HG02759 (cell line): Measurements from ENCODE around the gene ZGPAT.

Experiments used
- ATAC-seq: cut with Tn5 transposase; IDR thresholded peaks from one replicate; pipeline ENCODE4 v1.9.1; 2021; ENCODE audit warnings: mild to moderate bottlenecking, moderate library complexity; ENCODE audit not compliant: unreplicated experiment

The ZGPAT gene

DNA sequence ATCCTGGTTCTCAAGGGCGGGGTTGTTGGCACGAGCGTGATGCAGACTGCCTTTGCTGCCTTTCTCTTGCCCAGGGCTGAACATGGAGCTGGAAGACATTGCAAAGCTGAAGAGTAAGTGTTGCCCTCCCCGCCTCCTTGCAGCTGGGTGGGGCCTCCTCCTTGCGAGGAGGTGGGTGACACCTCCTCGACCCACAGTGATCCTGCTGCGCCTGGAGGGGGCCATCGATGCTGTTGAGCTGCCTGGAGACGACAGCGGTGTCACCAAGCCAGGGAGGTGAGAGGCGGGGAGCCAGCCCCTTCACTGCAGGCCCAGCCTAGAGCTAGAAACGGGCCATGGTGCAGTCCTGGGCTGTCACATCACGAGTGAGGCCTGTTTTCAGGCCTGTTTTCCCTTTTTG, 29.8 kb upstream of the ZGPAT start:
- ATAC-seq: no peak

DNA sequence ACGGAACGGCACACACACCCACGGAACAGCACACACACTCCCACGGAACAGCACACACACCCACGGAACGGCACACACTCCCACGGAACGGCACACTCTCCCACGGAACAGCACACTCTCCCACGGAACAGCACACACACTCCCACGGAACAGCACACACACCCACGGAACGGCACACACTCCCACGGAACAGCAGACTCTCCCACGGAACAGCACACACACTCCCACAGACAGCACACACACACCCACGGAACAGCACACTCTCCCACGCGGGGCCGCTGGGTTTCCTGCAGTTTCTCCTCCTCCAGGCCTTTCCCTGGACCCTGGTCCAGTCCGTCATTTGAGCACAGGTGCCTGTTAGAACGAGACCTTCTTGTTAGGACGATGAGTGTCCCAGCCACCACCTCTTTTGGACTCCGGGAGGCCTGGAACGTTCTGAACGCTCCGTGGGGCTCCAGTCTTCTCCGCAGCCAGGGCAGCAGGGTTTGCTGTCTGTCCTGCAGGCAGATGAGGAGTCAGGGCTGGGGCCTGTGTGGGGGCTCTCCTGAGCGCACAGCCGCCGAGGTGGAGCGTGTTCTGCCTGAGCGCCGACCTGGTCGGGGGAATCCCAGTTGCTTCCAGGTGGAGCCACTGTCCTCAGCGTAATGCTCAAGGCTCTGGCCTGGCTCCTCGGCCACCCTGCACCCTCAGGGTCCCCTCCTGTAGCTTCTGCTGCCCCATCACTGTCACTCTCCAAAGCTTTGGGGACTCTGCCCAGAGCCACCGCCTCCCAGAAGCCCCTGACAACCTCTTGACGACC, 29.0 kb upstream of the ZGPAT start:
- no peak for ATAC-seq

DNA sequence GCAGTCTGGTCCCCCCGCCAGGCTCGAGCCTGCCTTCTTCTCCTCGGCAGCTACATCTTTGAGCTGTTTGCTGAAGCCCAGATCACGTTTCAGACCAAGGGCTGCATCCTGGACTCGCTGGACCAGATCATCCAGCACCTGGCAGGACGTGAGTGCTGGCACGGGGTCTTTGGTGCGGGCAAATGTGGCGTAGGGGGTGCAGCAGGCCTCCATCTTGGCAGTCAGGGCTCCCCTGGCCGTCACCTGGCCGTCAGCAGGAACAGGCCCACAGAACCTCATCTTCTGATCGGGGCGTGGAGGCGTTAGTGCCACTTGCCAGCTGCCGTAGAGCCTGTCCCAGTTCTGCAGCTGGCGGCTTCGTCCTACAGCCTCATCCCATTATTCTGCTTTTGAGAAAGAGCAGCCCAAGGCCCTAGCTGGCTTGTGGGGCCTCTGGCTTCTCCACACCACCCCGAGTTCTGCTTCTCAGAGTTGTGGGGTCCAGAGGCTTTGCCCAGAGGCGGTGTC, 28.0 kb upstream of the ZGPAT start:
- ATAC-seq: no peak

DNA sequence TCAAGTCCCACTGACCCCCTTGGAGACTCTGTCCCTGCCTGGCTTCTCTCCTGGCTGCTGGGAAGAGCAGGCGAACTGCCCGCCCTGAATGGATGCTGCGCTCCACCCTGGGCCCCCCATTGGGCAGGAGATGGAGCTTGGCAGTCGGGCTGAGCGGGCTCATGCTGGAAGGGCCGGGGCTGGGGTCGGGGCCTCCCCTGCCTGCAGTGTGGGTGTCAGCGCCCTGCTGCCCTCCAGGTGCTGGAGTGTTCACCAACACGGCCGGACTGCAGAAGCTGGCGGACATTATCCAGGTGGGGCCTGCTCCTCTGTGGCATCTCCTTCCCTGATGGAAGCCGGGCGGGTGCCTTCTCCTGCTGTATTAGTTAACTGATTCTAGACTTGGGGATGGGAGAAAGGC, 27.4 kb upstream of the ZGPAT start:
- no peak for ATAC-seq

DNA sequence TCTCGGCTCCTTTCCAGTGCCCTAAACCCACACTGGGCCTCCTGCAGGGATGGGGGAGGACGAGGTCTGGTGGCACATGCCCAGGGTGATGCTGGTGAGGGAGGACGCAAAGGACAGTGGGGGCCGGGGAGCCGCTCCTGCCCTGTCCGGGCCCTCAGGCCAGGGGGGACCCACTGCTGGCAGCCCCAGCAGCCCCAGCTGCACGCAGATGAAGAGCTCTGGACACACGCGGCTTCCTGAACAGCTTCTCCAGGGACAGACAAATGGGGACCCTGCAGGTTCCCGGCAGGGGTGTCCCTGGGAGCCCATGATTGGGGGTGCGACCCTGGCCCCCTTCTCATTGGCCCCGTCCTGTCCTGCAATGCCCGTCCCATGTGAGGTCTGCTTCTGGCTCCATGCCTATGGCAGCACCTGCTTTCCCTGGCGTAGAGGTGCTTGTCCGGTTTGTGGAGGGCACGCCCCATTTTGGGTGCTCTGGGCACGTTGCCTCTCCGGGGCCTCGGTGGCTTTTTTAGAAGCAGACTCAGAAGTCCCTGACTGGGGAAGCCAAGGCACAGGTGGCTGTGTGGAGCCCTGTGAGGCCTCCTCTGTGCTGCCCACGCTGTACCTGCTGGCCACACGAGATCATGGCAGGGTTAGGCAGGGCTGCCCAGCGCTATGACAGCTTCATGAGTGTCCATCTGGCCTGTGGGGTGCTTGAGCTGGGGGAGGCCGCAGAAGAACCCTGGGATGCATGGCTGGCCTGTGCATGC, 26.8 kb upstream of the ZGPAT start:
- ATAC-seq: no peak

DNA sequence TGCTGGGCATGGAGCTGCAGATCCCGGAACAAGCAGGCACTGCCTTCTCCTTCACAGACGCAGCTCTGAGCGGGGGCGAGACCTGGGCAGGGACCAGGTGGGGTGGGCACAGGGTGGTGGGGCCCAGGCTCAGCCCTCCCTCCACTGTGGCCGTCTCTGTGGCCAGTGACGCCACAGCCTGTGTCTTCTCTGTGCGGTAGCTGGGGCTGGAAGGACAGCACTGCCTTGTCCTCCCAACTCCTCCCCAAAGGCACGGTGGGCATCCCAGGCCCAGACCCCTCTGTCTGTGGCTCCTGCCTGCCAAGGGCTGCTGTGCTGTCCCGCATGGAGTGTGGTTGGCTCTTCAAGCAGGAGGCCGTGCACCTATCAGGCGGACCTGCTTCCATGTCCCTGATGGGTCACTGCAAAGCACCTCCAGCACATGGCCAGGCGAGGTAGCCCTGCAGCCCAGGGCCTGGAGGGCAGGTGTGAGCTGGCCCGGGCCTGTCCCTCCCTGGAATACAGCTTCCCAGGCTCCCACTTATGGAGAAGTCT, 26.2 kb upstream of the ZGPAT start:
- ATAC-seq: no peak

DNA sequence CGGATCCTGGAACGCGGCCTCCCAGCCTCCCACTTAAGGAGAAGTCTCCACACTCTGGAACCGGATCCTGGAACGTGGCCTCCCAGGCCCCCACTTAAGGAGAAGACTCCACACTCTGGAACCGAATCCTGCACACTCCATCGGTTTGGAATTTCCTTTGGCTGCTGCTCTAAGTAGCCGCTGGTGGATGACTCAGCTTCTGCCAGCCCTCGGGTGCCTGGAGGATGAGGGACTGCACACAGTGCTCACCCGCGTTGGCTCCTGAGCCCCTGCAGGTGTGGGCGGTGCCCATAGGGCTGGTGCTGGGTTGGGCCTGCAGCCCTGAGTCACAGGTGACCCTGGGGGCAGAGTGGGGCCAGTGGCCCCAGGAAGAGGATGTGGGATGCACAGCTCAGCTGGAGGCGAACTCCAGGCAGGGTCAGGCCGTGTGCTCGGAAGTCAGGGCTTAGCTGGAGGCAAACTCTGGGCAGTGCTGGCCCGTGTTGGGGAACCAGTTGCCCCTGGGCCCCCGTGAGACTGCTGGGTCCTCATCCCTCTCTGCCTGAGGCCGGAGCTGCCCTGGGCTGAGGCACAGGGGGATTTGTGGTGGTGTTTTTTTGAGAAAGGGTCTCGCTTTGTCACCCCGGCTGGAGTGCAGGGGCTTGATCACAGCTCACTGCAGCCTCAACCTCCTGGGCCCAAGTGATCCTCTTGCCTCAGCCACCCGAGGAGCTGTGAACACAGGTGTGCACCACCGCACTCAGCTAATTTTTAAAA, 25.3 kb upstream of the ZGPAT start:
- no peak for ATAC-seq

DNA sequence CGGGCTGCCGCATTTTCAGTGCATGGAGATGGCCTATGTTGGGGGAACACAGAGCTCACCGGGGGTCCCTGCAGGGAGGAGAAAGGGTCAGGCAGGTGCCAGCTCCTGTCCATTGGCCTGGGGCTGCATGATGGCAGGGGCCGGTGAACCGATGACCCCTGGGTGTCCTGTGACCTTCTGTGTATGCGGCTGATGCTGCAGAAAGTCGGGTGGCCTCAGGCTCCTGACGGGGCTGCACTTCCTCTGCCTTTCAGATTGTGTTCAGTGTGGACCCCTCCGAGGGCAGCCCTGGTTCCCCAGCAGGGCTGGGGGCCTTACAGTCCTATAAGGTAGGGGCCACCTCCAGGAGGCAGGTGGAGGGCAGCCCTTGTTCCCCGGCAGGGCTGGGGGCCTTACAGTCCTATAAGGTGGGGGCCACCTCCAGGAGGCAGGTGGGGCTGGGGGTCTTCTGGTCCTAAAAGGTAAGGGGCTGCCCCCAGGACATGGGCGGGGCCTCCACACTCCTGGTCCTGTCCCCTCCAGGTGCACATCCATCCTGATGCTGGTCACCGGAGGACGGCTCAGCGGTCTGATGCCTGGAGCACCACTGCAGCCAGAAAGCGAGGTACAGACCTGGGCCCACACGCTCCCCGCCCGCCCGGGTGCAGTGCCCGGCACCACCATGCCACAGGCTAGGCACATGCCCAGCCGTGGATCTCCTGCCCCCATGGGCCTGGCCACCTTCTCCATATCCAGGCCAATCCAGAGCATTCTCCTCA, 22.4 kb upstream of the ZGPAT start:
- no peak for ATAC-seq

DNA sequence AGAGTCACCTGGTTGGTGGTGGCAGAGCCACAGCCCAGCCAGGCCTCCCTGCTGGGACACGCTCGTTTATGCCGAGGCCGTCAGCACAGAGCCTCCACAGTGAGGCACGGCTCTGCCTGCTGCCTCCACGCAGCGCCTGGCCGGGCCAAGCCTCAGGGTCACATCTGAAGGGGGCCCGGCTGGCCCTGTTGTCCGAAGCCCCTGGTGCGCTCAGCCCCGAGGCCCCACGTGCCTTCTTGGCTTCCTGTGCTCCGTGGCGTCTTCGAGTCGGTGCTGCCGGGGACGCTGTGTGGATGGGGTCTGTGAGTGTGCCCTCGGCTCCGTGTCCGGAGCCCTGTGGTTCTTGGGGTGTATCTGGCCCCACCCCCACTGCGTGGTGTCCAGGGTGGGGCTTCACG, 21.7 kb upstream of the ZGPAT start:
- no peak for ATAC-seq

DNA sequence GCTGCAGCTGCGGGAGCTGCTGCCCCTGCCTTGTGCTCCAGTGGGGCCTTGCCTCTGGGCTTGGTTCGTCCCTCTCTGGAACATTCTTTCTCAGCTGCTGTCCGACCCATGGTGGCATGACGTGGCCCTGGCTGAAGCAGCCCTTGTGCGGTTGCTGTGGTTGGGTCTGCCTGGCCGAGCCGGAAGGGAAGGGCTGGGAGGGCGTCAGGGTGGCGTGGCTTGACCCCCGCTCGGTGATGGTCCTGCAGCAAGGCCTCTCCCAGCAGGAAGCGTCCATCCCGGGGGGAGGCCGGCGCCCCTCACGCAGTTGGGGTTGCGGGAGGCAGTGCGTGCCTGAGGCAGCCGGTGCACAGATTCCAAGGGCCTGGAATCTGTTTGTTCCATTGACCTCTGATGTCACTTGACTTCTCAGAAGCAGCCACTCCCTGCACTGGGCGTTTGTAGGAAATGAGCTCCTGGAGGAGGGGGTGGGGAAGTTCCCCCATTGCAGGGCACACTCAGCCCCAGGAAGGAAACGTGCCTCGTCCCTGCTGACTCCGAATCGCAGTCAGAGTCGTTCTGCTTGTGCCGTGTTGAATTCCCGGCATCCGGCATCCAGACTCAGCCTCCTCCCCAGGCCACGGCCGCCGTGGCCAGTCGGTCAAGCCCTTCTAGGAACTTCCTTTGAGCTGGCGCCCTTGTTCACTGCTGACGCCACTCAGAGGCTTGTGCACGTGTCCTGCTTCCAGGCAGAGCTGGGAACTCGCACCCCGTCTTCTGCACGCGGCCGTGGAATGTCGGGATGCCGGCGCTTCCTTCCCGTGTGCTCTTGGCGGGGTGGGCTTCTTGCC, 21.1 kb upstream of the ZGPAT start:
- ATAC-seq: no peak

DNA sequence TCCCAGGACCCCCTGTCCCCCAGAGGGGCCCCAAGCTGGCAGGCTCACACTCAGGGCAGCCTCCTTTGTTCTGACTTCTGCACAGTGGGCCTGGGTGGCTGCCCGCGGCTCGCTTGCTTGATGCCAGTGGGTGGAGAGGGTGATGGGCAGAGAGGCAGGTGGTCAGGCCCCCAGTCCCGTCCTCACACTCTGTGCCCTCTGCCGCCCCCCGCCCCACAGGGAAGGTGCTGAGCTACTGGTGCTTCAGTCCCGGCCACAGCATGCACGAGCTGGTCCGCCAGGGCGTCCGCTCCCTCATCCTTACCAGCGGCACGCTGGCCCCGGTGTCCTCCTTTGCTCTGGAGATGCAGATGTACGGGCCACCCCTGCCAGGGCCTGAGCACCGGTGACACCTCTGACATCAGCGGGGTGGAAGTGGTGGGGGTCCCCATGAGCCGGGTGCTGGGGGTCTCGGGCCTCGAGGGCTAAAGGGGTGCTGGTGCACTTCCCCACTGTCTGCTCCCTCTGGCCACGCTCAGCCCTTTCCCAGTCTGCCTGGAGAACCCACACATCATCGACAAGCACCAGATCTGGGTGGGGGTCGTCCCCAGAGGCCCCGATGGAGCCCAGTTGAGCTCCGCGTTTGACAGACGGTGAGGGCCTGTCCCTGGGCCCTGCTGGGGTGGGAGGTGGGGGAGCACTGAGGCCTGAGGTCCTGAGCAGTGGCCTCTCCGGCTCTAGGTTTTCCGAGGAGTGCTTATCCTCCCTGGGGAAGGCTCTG, 20.2 kb upstream of the ZGPAT start:
- no peak for ATAC-seq

DNA sequence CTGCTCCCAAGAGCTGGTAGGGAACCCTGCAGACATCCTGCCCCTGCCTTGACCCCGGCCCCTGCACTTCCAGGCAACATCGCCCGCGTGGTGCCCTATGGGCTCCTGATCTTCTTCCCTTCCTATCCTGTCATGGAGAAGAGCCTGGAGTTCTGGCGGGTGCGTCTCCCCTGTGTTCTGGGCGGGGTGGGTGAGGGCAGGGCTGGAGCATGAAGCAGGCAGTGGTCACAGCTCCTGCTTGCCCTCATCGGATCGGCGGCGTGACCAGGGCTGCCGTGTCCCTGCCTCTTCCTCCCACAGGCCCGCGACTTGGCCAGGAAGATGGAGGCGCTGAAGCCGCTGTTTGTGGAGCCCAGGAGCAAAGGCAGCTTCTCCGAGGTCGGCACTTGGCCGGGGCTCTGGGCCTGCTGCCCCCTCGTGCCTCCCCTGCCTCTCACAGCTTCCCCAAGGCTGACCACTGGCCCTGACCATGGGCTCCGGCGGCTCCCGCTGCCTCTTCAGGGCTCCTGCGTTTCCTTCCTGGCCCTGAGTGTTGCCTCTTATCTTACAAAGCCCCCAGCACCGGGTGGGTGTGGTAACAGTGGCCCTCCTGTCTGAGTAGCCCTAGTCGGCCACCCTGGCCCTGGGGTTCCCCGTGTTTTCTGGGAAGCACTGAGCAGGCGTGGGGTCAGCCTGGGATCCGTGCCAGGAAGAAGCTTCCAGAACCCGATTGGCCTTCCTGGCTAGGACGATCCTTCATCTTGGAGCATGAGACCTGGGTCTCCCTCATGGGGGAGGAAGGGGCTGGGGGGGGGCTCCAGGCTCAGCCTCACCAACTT, 19.4 kb upstream of the ZGPAT start:
- ATAC-seq: no peak

DNA sequence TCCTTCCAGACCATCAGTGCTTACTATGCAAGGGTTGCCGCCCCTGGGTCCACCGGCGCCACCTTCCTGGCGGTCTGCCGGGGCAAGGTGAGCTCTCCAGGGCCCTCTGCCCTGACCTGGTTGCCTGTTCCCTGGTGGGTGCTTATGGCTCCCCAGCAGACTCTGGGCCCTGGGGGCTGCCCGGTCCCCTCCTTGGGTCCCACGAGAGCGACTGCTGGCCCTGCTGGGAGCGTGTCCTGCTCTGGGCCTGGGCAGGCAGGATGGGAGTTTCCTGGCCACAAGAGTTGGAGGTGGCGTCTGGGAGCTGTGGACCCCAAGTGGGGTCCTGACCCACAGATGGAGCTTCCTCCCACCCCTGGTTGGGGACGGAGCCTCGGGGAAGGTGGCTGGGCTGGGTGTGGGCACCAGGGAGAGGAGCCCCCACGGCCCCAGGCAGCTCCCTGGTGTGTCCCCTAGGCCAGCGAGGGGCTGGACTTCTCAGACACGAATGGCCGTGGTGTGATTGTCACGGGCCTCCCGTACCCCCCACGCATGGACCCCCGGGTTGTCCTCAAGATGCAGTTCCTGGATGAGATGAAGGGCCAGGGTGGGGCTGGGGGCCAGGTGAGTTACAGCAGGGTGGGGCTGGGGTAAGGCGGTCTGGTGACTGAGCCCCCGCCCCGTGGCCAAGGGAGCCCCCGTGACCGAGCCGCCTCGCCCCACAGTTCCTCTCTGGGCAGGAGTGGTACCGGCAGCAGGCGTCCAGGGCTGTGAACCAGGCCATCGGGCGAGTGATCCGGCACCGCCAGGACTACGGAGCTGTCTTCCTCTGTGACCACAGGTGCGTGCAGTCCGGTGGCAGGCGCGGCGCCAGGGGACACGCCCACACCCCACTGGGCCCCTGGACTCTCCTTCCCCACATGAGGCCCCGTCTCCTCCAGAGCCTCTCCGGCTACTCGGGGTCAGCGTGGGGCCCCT, 18.5 kb upstream of the ZGPAT start:
- no peak for ATAC-seq

DNA sequence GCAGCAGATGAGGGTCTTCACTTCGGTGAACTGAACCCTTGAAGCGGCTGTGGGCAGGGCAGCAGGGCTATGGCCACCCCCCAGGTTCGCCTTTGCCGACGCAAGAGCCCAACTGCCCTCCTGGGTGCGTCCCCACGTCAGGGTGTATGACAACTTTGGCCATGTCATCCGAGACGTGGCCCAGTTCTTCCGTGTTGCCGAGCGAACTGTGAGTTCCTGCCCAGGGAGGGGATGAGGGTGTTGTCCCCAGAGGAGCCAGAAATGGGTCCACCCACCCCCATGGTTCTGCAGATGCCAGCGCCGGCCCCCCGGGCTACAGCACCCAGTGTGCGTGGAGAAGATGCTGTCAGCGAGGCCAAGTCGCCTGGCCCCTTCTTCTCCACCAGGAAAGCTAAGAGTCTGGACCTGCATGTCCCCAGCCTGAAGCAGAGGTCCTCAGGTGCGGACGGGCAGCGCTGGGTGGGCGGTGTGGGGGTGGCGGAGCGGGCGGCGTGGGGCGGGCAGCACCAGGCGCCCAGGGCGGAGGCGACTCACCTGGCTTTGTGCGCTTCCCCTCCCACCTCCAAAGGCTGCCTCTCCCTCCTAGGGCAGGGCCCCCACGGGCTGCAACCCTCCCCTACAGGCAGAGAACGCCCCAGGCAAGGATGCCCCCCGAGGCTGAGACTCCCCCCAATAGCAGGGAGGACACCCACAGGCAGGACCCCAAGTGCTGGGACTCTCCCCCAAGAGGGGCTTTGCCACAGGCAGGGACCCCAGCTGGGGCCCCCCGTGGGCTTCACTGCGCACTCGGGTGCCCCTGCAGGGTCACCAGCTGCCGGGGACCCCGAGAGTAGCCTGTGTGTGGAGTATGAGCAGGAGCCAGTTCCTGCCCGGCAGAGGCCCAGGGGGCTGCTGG, 17.6 kb upstream of the ZGPAT start:
- no peak for ATAC-seq

DNA sequence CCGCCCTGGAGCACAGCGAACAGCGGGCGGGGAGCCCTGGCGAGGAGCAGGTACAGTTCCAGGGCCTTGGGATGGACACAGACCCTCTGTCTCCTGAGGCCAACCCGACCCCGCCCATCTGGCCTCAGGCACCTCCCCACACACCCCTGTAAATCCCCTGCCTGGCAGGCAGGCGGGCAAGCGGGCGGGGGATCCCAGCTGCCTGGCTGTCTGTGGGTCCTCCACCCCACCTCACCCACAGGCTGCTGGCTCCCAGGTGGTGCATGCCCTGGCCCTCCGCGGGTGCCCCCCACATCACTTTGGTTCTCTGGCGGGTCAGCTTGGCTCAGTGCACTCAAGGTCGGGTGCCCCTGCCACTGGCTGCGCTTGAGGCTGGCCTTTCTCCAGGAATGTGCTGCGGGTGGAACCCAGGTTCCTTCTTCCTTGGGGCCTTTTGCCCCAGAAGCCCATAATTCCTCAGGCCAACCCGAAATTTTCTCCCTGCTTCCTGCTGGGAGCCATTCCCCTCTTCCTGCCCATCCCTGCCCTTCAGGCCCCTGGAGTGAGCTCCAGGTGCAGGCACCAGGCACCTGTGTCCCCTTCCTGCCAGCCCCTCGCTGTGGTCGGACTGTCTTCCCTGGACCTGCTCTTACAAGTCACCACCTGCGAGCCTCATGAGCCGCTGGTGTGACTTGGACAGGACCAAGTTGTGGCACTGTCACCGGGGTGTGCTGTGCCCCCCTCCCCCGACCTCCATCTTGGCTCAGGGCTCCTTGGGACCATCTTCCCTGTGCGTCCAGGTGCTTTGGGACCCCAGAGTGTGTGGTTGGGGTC, 16.7 kb upstream of the ZGPAT start:
- no peak for ATAC-seq
